HEK293 (cell line): Measurements from ENCODE around the gene SLC29A1.

Experiments
- KLF10 ChIP-seq: fragments of 450-650 bp; IDR thresholded peaks from 2 replicates; pipeline ENCODE4 v1.5.1; 2018; ENCODE audit warnings: missing biosample characterization, mild to moderate bottlenecking, missing genetic modification characterization
- KLF16 ChIP-seq: fragments of 450-650 bp; formaldehyde crosslinking; IDR thresholded peaks from 2 replicates; pipeline ENCODE4 v1.5.1; 2017; ENCODE audit warnings: missing biosample characterization, missing genetic modification characterization
- KLF9 ChIP-seq: fragments of 450-650 bp; formaldehyde crosslinking; IDR thresholded peaks from 2 replicates; pipeline ENCODE4 v1.5.1; 2016; ENCODE audit warnings: missing biosample characterization, missing genetic modification characterization, low read depth
- OVOL3 ChIP-seq: fragments of 450-650 bp; formaldehyde crosslinking; IDR thresholded peaks from 2 replicates; pipeline ENCODE4 v1.5.1; 2016; ENCODE audit warnings: missing biosample characterization, missing genetic modification characterization
- SP7 ChIP-seq: fragments of 450-650 bp; formaldehyde crosslinking; IDR thresholded peaks from 2 replicates; pipeline ENCODE4 v1.5.1; 2016; ENCODE audit warnings: missing biosample characterization, missing genetic modification characterization
- ZFP69B ChIP-seq: fragments of 450-650 bp; formaldehyde crosslinking; IDR thresholded peaks from 2 replicates; pipeline ENCODE4 v1.5.1; 2016; ENCODE audit warnings: missing biosample characterization, missing genetic modification characterization
- ZNF133 ChIP-seq: fragments of 450-650 bp; formaldehyde crosslinking; IDR thresholded peaks from 2 replicates; pipeline ENCODE4 v1.5.1; 2016; ENCODE audit warnings: missing biosample characterization, missing genetic modification characterization
- ZNF146 ChIP-seq: fragments of 450-650 bp; formaldehyde crosslinking; IDR thresholded peaks from 2 replicates; pipeline ENCODE4 v1.5.1; 2016; ENCODE audit warnings: missing biosample characterization, missing genetic modification characterization
- ZNF2 ChIP-seq: fragments of 450-650 bp; formaldehyde crosslinking; IDR thresholded peaks from 2 replicates; pipeline ENCODE4 v1.5.1; 2016; ENCODE audit warnings: missing biosample characterization, missing genetic modification characterization
- ZNF23 ChIP-seq: fragments of 450-650 bp; formaldehyde crosslinking; IDR thresholded peaks from 2 replicates; pipeline ENCODE4 v1.5.1; 2016; ENCODE audit warnings: missing biosample characterization, missing genetic modification characterization, borderline replicate concordance
- ZNF239 ChIP-seq: fragments of 450-650 bp; formaldehyde crosslinking; IDR thresholded peaks from 2 replicates; pipeline ENCODE4 v1.5.1; 2016; ENCODE audit warnings: missing biosample characterization, missing genetic modification characterization
- ZNF24 ChIP-seq: fragments of 450-650 bp; formaldehyde crosslinking; IDR thresholded peaks from 2 replicates; pipeline ENCODE4 v1.5.1; 2016; ENCODE audit warnings: missing biosample characterization, missing genetic modification characterization
- ZNF335 ChIP-seq: fragments of 450-650 bp; formaldehyde crosslinking; conservative IDR thresholded peaks from 2 replicates; pipeline ENCODE4 v1.5.1; 2016; ENCODE audit warnings: missing biosample characterization, missing genetic modification characterization
- ZNF37A ChIP-seq: fragments of 450-650 bp; IDR thresholded peaks from 2 replicates; pipeline ENCODE4 v1.5.1; 2018; ENCODE audit warnings: missing biosample characterization, missing genetic modification characterization
- ZNF501 ChIP-seq: fragments of 450-650 bp; formaldehyde crosslinking; IDR thresholded peaks from 2 replicates; pipeline ENCODE4 v1.5.1; 2016; ENCODE audit warnings: missing biosample characterization, missing genetic modification characterization
- ZNF529 ChIP-seq: fragments of 450-650 bp; formaldehyde crosslinking; IDR thresholded peaks from 2 replicates; pipeline ENCODE4 v1.5.1; 2017; ENCODE audit warnings: missing genetic modification characterization, missing biosample characterization; ENCODE audit not compliant: insufficient replicate concordance
- ZNF624 ChIP-seq: fragments of 450-650 bp; formaldehyde crosslinking; IDR thresholded peaks from 2 replicates; pipeline ENCODE4 v1.5.1; 2017; ENCODE audit warnings: missing biosample characterization, missing genetic modification characterization
- ZNF677 ChIP-seq: fragments of 450-650 bp; IDR thresholded peaks from 2 replicates; pipeline ENCODE4 v1.5.0; 2018; ENCODE audit warnings: missing biosample characterization, mild to moderate bottlenecking, missing genetic modification characterization, moderate library complexity
- TF ChIP-seq, protein P1 (sequence below): fragments of 450-650 bp; formaldehyde crosslinking; IDR thresholded peaks from 2 replicates; pipeline ENCODE4 v1.5.1; 2016; ENCODE audit warnings: missing biosample characterization, missing genetic modification characterization
- TF ChIP-seq, protein P2 (sequence below): fragments of 450-650 bp; formaldehyde crosslinking; IDR thresholded peaks from 2 replicates; pipeline ENCODE4 v1.5.1; 2016; ENCODE audit warnings: missing biosample characterization, missing genetic modification characterization
- TF ChIP-seq, protein P3 (sequence below): fragments of 450-650 bp; formaldehyde crosslinking; IDR thresholded peaks from 2 replicates; pipeline ENCODE4 v1.5.1; 2016; ENCODE audit warnings: missing biosample characterization, missing genetic modification characterization
- TF ChIP-seq, protein P4 (sequence below): fragments of 450-650 bp; formaldehyde crosslinking; IDR thresholded peaks from 2 replicates; pipeline ENCODE4 v1.5.1; 2016; ENCODE audit warnings: missing biosample characterization, missing genetic modification characterization
- TF ChIP-seq, protein P5 (sequence below): fragments of 450-650 bp; formaldehyde crosslinking; IDR thresholded peaks from 2 replicates; pipeline ENCODE4 v1.5.1; 2016; ENCODE audit warnings: missing biosample characterization, missing genetic modification characterization
- TF ChIP-seq, protein P6 (sequence below): fragments of 450-650 bp; formaldehyde crosslinking; IDR thresholded peaks from 2 replicates; pipeline ENCODE4 v1.5.1; 2016; ENCODE audit warnings: missing biosample characterization, missing genetic modification characterization
- TF ChIP-seq, protein P7 (sequence below): fragments of 450-650 bp; formaldehyde crosslinking; optimal IDR thresholded peaks from 2 replicates; pipeline ENCODE3; 2016; ENCODE audit warnings: missing biosample characterization, mild to moderate bottlenecking, missing genetic modification characterization

The SLC29A1 gene

DNA sequence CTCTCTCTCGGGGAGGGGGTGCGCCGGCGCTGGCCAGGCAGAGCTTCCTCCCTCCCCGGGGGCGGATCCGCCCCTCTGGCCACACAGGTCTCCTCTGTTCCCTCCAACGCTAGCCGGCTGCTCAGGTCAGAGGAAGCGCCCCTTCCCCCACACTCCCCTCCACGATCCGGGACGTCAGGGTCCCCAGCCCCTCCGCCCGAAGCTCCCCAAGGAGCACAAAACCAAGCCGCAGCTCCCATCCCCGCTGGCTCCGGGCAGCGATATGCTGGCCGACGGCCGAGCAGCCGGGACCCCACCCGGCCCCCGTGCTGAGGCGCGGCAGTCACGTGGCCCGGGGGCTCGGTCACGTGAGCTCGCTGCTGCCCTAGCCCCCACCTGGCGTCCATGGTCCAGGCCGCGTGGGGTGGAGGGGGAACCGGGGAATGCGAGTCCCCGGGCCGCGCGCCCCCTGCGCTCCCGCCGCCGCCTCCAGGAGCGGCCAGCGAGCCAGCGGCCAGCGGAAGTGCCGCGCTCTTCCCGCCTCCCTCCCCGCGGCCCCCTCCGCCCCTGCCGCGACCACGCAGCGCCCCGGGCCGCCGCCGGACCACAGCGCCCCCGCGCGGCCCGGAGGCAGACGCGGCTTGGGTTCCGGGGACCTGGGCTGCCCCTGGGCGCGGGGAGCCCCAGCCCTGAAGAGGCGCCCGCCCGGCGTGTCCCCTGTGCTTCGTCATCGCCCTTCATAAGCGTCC is 33.8 kb downstream of the SLC29A1 start, which contains the start of gene SLC35B2 (continued):
- TF ChIP-seq, protein P1, sequence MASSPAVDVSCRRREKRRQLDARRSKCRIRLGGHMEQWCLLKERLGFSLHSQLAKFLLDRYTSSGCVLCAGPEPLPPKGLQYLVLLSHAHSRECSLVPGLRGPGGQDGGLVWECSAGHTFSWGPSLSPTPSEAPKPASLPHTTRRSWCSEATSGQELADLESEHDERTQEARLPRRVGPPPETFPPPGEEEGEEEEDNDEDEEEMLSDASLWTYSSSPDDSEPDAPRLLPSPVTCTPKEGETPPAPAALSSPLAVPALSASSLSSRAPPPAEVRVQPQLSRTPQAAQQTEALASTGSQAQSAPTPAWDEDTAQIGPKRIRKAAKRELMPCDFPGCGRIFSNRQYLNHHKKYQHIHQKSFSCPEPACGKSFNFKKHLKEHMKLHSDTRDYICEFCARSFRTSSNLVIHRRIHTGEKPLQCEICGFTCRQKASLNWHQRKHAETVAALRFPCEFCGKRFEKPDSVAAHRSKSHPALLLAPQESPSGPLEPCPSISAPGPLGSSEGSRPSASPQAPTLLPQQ (tag by site-specific recombination): peak; percentile 92
- TF ChIP-seq ZNF24 (tag by site-specific recombination) (peak; percentile 69), ZNF529 (tag by site-specific recombination) (no peak), ZNF501 (tag by site-specific recombination) (peak; percentile 92), ZNF2 (peak; percentile 26; the same call in 1 of the 2 replicates), ZFP69B (tag by site-specific recombination) (peak; percentile 71), KLF16 (tag by site-specific recombination) (peak; percentile 97), SP7 (tag by site-specific recombination) (peak; percentile 88), OVOL3 (0 out of 2 replicates have a peak, but pooled peaks have one; percentile 10), ZNF677 (peak; percentile 38; the same call in 1 of the 2 replicates), ZNF146 (tag by site-specific recombination) (peak; percentile 69), ZNF133 (tag by site-specific recombination) (no peak), ZNF37A (peak; percentile 68; the same call in 1 of the 2 replicates), ZNF335 (peak; percentile 69; the same call in 1 of the 2 replicates), KLF9 (tag by site-specific recombination) (peak; percentile 87), ZNF23 (tag by site-specific recombination) (no peak), ZNF239 (tag by site-specific recombination) (no peak), ZNF624 (tag by site-specific recombination) (no peak), KLF10 (tag by site-specific recombination) (peak; percentile 79; the same call in 1 of the 2 replicates)
- TF ChIP-seq, protein P2, sequence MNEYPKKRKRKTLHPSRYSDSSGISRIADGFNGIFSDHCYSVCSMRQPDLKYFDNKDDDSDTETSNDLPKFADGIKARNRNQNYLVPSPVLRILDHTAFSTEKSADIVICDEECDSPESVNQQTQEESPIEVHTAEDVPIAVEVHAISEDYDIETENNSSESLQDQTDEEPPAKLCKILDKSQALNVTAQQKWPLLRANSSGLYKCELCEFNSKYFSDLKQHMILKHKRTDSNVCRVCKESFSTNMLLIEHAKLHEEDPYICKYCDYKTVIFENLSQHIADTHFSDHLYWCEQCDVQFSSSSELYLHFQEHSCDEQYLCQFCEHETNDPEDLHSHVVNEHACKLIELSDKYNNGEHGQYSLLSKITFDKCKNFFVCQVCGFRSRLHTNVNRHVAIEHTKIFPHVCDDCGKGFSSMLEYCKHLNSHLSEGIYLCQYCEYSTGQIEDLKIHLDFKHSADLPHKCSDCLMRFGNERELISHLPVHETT (tag by site-specific recombination): peak; percentile 80
- TF ChIP-seq, protein P3, sequence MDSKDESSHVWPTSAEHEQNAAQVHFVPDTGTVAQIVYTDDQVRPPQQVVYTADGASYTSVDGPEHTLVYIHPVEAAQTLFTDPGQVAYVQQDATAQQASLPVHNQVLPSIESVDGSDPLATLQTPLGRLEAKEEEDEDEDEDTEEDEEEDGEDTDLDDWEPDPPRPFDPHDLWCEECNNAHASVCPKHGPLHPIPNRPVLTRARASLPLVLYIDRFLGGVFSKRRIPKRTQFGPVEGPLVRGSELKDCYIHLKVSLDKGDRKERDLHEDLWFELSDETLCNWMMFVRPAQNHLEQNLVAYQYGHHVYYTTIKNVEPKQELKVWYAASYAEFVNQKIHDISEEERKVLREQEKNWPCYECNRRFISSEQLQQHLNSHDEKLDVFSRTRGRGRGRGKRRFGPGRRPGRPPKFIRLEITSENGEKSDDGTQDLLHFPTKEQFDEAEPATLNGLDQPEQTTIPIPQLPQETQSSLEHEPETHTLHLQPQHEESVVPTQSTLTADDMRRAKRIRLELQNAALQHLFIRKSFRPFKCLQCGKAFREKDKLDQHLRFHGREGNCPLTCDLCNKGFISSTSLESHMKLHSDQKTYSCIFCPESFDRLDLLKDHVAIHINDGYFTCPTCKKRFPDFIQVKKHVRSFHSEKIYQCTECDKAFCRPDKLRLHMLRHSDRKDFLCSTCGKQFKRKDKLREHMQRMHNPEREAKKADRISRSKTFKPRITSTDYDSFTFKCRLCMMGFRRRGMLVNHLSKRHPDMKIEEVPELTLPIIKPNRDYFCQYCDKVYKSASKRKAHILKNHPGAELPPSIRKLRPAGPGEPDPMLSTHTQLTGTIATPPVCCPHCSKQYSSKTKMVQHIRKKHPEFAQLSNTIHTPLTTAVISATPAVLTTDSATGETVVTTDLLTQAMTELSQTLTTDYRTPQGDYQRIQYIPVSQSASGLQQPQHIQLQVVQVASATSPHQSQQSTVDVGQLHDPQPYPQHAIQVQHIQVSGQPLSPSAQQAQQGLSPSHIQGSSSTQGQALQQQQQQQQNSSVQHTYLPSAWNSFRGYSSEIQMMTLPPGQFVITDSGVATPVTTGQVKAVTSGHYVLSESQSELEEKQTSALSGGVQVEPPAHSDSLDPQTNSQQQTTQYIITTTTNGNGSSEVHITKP: peak; percentile 48
- TF ChIP-seq, protein P4, sequence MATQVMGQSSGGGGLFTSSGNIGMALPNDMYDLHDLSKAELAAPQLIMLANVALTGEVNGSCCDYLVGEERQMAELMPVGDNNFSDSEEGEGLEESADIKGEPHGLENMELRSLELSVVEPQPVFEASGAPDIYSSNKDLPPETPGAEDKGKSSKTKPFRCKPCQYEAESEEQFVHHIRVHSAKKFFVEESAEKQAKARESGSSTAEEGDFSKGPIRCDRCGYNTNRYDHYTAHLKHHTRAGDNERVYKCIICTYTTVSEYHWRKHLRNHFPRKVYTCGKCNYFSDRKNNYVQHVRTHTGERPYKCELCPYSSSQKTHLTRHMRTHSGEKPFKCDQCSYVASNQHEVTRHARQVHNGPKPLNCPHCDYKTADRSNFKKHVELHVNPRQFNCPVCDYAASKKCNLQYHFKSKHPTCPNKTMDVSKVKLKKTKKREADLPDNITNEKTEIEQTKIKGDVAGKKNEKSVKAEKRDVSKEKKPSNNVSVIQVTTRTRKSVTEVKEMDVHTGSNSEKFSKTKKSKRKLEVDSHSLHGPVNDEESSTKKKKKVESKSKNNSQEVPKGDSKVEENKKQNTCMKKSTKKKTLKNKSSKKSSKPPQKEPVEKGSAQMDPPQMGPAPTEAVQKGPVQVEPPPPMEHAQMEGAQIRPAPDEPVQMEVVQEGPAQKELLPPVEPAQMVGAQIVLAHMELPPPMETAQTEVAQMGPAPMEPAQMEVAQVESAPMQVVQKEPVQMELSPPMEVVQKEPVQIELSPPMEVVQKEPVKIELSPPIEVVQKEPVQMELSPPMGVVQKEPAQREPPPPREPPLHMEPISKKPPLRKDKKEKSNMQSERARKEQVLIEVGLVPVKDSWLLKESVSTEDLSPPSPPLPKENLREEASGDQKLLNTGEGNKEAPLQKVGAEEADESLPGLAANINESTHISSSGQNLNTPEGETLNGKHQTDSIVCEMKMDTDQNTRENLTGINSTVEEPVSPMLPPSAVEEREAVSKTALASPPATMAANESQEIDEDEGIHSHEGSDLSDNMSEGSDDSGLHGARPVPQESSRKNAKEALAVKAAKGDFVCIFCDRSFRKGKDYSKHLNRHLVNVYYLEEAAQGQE (tag by site-specific recombination): no peak
- TF ChIP-seq, protein P5, sequence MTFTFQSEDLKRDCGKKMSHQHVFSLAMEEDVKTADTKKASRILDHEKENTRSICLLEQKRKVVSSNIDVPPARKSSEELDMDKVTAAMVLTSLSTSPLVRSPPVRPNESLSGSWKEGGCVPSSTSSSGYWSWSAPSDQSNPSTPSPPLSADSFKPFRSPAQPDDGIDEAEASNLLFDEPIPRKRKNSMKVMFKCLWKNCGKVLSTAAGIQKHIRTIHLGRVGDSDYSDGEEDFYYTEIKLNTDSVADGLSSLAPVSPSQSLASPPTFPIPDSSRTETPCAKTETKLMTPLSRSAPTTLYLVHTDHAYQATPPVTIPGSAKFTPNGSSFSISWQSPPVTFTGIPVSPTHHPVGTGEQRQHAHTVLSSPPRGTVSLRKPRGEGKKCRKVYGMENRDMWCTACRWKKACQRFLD: 0 out of 2 replicates have a peak, but pooled peaks have one; percentile 40
- TF ChIP-seq, protein P6, sequence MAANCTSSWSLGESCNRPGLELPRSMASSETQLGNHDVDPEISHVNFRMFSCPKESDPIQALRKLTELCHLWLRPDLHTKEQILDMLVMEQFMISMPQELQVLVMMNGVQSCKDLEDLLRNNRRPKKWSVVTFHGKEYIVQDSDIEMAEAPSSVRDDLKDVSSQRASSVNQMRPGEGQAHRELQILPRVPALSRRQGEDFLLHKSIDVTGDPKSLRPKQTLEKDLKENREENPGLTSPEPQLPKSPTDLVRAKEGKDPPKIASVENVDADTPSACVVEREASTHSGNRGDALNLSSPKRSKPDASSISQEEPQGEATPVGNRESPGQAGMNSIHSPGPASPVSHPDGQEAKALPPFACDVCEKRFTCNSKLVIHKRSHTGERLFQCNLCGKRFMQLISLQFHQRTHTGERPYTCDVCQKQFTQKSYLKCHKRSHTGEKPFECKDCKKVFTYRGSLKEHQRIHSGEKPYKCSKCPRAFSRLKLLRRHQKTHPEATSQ (tag by site-specific recombination): 0 out of 2 replicates have a peak, but pooled peaks have one; percentile 52
- TF ChIP-seq, protein P7, sequence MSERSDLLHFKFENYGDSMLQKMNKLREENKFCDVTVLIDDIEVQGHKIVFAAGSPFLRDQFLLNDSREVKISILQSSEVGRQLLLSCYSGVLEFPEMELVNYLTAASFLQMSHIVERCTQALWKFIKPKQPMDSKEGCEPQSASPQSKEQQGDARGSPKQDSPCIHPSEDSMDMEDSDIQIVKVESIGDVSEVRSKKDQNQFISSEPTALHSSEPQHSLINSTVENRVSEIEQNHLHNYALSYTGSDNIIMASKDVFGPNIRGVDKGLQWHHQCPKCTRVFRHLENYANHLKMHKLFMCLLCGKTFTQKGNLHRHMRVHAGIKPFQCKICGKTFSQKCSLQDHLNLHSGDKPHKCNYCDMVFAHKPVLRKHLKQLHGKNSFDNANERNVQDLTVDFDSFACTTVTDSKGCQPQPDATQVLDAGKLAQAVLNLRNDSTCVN (tag by site-specific recombination): peak; percentile 92
